B cell (primary cell): ENCODE results near the gene STK38L. TPM values are rescaled to one million over a fixed set of nuclear protein-coding genes. Genes with fewer than 3 reads are reported as not detected.

ENCODE experiments used
- ATAC-seq: fragments of 200-7000 bp; cut with Tn5 transposase; one replicate; pipeline ENCODE4 v1.10.0; 2021; ENCODE audit warnings: low read depth, mild to moderate bottlenecking, moderate number of reproducible peaks, moderate library complexity
- CTCF ChIA-PET: fragments of 350-600 bp; sonication (Branson Sonifier 250); formaldehyde crosslinking; loops from one replicate; lab custom pipeline; 2021; ENCODE audit warnings: antibody characterized with exemption, inconsistent platforms; lab: Charles Lee
- POLR2A ChIA-PET: fragments of 350-600 bp; sonication (Branson Sonifier 250); formaldehyde crosslinking; loops from one replicate; lab custom pipeline; 2021; ENCODE audit warnings: antibody characterized with exemption; lab: Charles Lee
- DNase-seq: peaks from one replicate; pipeline ENCODE4 v3.0.0; 2013
- H2AFZ ChIP-seq: 2 replicates; pipeline ENCODE4 v1.6.1; 2012; ENCODE audit warnings: mild to moderate bottlenecking, low read depth, low read length; ENCODE audit not compliant: insufficient read depth, poor library complexity, severe bottlenecking
- H3K27ac ChIP-seq, 2 donors: 1 replicate in 1 of 2; 2 replicates in 1 of 2; pipeline ENCODE4 v1.5.1; 2012 to 2013; ENCODE audit warnings: low read length in 2 of 2, mild to moderate bottlenecking in 2 of 2, moderate library complexity in 1 of 2
- H3K27me3 ChIP-seq, 4 experiments: fragments of 200-600 bp in 1 of 4; sonication (generic) in 1 of 4; replicated peaks in 1 of 4; 1 replicate in 2 of 4; 2 replicates in 2 of 4; pipeline versions ENCODE4 v1.6.1 to v1.7.0; 2013 to 2016; ENCODE audit warnings: low read length in 3 of 4, mild to moderate bottlenecking in 2 of 4, mixed read lengths in 1 of 4, moderate library complexity in 1 of 4; ENCODE audit not compliant: insufficient read depth in 4 of 4, control insufficient read depth in 3 of 4; ENCODE audit errors: control extremely low read depth in 1 of 4
- H3K36me3 ChIP-seq, 2 experiments: replicated peaks in 1 of 2; 1 replicate in 1 of 2; 2 replicates in 1 of 2; pipeline versions ENCODE4 v1.6.1 to v1.7.1; 2013; ENCODE audit warnings: low read length in 1 of 2; ENCODE audit not compliant: insufficient read depth in 2 of 2, control insufficient read depth in 1 of 2; ENCODE audit errors: control extremely low read depth in 1 of 2, extremely low read depth in 1 of 2
- H3K4me1 ChIP-seq, 2 donors: fragments of 200-600 bp in 1 of 2; sonication (generic) in 1 of 2; 1 replicate in 1 of 2; 2 replicates in 1 of 2; pipeline versions ENCODE4 v1.5.1 to v1.6.1; 2013 to 2017; ENCODE audit warnings: low read length in 2 of 2; ENCODE audit not compliant: control insufficient read depth in 2 of 2, insufficient read depth in 2 of 2
- H3K4me2 ChIP-seq: replicated peaks from 2 replicates; pipeline ENCODE3; 2012; ENCODE audit warnings: mild to moderate bottlenecking, low read depth, low read length; ENCODE audit not compliant: poor library complexity, severe bottlenecking
- H3K4me3 ChIP-seq, 5 experiments: fragments of 200-600 bp in 1 of 5; sonication (generic) in 1 of 5; 1 replicate in 3 of 5; 2 replicates in 2 of 5; pipeline versions ENCODE4 v1.5.1 to v1.7.0; 2011 to 2016; ENCODE audit warnings: low read length in 4 of 5, mild to moderate bottlenecking in 4 of 5, low read depth in 2 of 5, control low read depth in 1 of 5, moderate library complexity in 1 of 5; ENCODE audit not compliant: insufficient read depth in 1 of 5; ENCODE audit errors: control extremely low read depth in 1 of 5, extremely low read depth in 1 of 5
- H3K79me2 ChIP-seq: fragments of 200-600 bp; sonication (generic); one replicate; pipeline ENCODE4 v1.6.0; 2016; ENCODE audit warnings: low read length; ENCODE audit not compliant: control insufficient read depth, insufficient read depth
- H3K9ac ChIP-seq: fragments of 200-600 bp; sonication (generic); 2 replicates; pipeline ENCODE4 v1.6.1; 2017; ENCODE audit warnings: mild to moderate bottlenecking, low read length, moderate library complexity
- H3K9me3 ChIP-seq, 3 donors: one replicate each; pipeline versions ENCODE4 v1.6.1 to v1.7.1; 2013; ENCODE audit warnings: low read length in 2 of 3; ENCODE audit not compliant: control insufficient read depth in 2 of 3, insufficient read depth in 1 of 3; ENCODE audit errors: control extremely low read depth in 1 of 3
- H4K20me1 ChIP-seq: 2 replicates; pipeline ENCODE4 v1.6.0; 2012; ENCODE audit warnings: mild to moderate bottlenecking, low read length; ENCODE audit not compliant: insufficient read depth, control insufficient read depth, poor library complexity, severe bottlenecking
- H3K27ac Mint-ChIP-seq: one replicate; pipeline ENCODE4 v1.8.0; 2021; ENCODE audit warnings: mixed read lengths
- H3K27me3 Mint-ChIP-seq: one replicate; pipeline ENCODE4 v1.8.0; 2021; ENCODE audit warnings: mixed read lengths
- H3K4me1 Mint-ChIP-seq: one replicate; pipeline ENCODE4 v1.8.0; 2021; ENCODE audit warnings: mixed read lengths
- H3K4me3 Mint-ChIP-seq: one replicate; pipeline ENCODE4 v1.8.0; 2021; ENCODE audit warnings: mixed read lengths
- H3K9me3 Mint-ChIP-seq: one replicate; pipeline ENCODE4 v1.8.0; 2022; ENCODE audit warnings: mixed read lengths; ENCODE audit not compliant: insufficient read depth
- EZH2 ChIP-seq: IDR thresholded peaks from 2 replicates; pipeline ENCODE4 v1.6.1; 2012; ENCODE audit warnings: borderline replicate concordance, low read depth, mild to moderate bottlenecking, moderate library complexity, low read length; ENCODE audit not compliant: insufficient read depth, poor library complexity, severe bottlenecking
- WGBS: methylation state at CpG from one replicate; pipeline ENCODE4 v1.1.5; 2013; ENCODE audit warnings: missing lambda C conversion rate; ENCODE audit not compliant: insufficient coverage; 5-methylcytosine and 5-hydroxymethylcytosine counted together
- intact Hi-C: fragments of 100-400 bp; cut with micrococcal nuclease; formaldehyde crosslinking; loops from one replicate; pipeline ENCODE4 v1.10.0; 2022
- polyA plus RNA-seq: library from polyadenylated mRNA; depleted of rRNA; stranded (reverse); fragments of >200 nt; gene quantifications from 2 replicates; pipeline ENCODE4 v1.2.3, GENCODE V29; 2012
- total RNA-seq, 2 donors: library from RNA; stranded (reverse); fragments of 120-200 nt in 1 of 2; gene quantifications; 1 replicate in 1 of 2; 2 replicates in 1 of 2; pipeline versions ENCODE4 v1.2.3 to v1.2.4, GENCODE V29; 2013 to 2022
- TF ChIP-seq, protein P1 (sequence below): fragments of 200-600 bp; IDR thresholded peaks from one replicate; pipeline ENCODE4 v1.8.0; 2022; ENCODE audit warnings: antibody characterized with exemption, mild to moderate bottlenecking

STK38L gene
- total and polyA plus RNA-seq, 2 donors (not counting 1 experiment from before 2014, with no cell fraction given), result 5.5 to 21.2 TPM

DNA sequence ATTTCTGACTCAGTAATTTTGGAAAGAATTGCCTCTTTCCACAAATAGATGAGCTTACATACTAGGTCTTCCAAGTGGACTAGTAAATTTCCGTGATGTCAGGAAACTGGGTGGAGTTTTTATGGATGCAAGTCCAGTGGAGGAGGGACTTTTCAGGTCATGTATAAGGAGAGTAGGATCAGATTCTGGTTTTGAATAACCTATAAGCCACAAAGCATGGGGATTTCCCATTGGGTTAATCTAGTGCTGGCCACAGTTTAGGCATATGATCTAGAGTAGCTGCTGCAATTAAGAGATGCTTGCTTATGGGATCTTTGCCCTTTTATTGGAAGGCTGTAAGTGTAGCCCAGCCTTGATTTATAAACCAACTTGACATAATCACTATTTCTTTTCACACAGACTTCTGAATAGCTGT lies 33.8 kb downstream of the STK38L start:
- ChIA-PET CTCF (interaction anchor here (0.9 kb wide), 1 partner anchor 25 kb away, joined by 3 read pairs; no protein-coding TSS in a partner anchor), POLR2A (no interaction called here)
- peaks cover 15% of the 10 kb centered on the region for H3K4me1 Mint-ChIP-seq
- no peaks in the 10 kb centered on the region for H3K27me3 Mint-ChIP-seq
- no CpG with 5 or more reads among the region's 1 CpG for WGBS
- Histone ChIP-seq H3K9me3 (no peaks in the 10 kb centered on the region), H3K4me3 (no peak overlapping the region), H3K79me2 (peaks cover 14% of the 10 kb centered on the region), H3K4me2 (no peak overlapping the region), H3K36me3 (no peaks in the 10 kb centered on the region), H2AFZ (no peak overlapping the region), H3K4me1 (no peaks in the 10 kb centered on the region), H3K27me3 (no peaks in the 10 kb centered on the region), H3K9ac (no peak overlapping the region), H4K20me1 (no peaks in the 10 kb centered on the region), H3K27ac (no peak overlapping the region)
- TF ChIP-seq, protein P1, sequence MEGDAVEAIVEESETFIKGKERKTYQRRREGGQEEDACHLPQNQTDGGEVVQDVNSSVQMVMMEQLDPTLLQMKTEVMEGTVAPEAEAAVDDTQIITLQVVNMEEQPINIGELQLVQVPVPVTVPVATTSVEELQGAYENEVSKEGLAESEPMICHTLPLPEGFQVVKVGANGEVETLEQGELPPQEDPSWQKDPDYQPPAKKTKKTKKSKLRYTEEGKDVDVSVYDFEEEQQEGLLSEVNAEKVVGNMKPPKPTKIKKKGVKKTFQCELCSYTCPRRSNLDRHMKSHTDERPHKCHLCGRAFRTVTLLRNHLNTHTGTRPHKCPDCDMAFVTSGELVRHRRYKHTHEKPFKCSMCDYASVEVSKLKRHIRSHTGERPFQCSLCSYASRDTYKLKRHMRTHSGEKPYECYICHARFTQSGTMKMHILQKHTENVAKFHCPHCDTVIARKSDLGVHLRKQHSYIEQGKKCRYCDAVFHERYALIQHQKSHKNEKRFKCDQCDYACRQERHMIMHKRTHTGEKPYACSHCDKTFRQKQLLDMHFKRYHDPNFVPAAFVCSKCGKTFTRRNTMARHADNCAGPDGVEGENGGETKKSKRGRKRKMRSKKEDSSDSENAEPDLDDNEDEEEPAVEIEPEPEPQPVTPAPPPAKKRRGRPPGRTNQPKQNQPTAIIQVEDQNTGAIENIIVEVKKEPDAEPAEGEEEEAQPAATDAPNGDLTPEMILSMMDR, result no peak
- no peak for TF ChIP-seq EZH2
- no peaks in the 10 kb centered on the region for H3K9me3 Mint-ChIP-seq
- no peak overlapping the region for H3K27ac Mint-ChIP-seq
- intact Hi-C loops, result no loop called here
- no peak overlapping the region for H3K4me3 Mint-ChIP-seq
- DNase-seq (peak; percentile 7), ATAC-seq (no peak)

DNA sequence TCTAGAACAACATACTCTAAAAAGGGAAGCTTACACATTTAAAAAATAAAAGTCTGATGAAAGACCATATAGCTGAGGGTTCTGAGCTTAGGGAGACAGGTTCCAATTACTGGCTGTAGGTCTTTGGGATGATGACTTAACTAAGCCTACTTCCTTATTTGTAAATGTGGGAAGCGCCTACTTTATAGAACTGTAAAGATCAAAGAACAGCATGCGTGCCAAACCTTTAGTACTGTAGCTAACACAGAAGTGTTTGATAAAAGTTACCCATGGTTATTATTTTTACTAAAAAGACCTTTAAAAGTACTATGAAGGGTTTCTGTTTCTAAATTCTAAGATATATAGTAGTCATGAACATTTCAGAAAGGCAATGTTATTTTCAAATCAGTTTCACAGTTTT lies 35.7 kb downstream of the STK38L start:
- ChIA-PET CTCF (interaction anchor here (1.0 to 2.3 kb wide), 3 partner anchors 24 to 283 kb away, joined by 3 to 9 read pairs (median 3); no protein-coding TSS in a partner anchor), POLR2A (no interaction called here)
- peaks cover 21% of the 10 kb centered on the region for H3K4me1 Mint-ChIP-seq

More for the DNA sequence above, 35.7 kb downstream of the STK38L start:
- Histone ChIP-seq H3K4me1 (no peaks in the 10 kb centered on the region), H3K4me3 (no peak overlapping the region), H2AFZ (no peak overlapping the region), H3K36me3 (peaks cover 0 to 2% of the 10 kb centered on the region in 2 experiments), H3K79me2 (peaks cover 4% of the 10 kb centered on the region), H3K27me3 (no peaks in the 10 kb centered on the region), H3K27ac (no peak overlapping the region), H3K9ac (no peak overlapping the region), H3K4me2 (no peak overlapping the region), H3K9me3 (no peaks in the 10 kb centered on the region), H4K20me1 (no peaks in the 10 kb centered on the region)
- Mint-ChIP-seq H3K27me3 (no peaks in the 10 kb centered on the region), H3K9me3 (no peaks in the 10 kb centered on the region), H3K27ac (no peak overlapping the region), H3K4me3 (no peak overlapping the region)
- DNase-seq (no peak), ATAC-seq (no peak)
- no peak for TF ChIP-seq EZH2
- TF ChIP-seq, protein P1, result no peak
- intact Hi-C loops, result no loop called here
- no CpG with 5 or more reads among the region's 2 CpGs for WGBS
